Neural cell (in vitro differentiated cells): ENCODE results near the gene NPW. TPM values are rescaled to one million over a fixed set of nuclear protein-coding genes. Genes with fewer than 3 reads are reported as not detected.

Experiments used
- H2AFZ ChIP-seq: fragments of 200-600, 300-800 bp; sonication (generic), shearing (Covaris generic); 2 replicates; pipeline ENCODE4 v1.6.0; 2014; ENCODE audit warnings: low read depth, mild to moderate bottlenecking, antibody characterized with exemption, low read length, moderate library complexity
- H3F3A ChIP-seq: fragments of 200-600 bp; shearing (Covaris generic); 2 replicates; pipeline ENCODE4 v1.6.1; 2016; ENCODE audit warnings: mild to moderate bottlenecking, moderate library complexity, mixed read lengths, antibody characterized with exemption, low read length; ENCODE audit not compliant: insufficient read depth, poor library complexity, severe bottlenecking
- H3K27ac ChIP-seq: fragments of 200-600, 300-800 bp; sonication (generic), shearing (Covaris generic); 2 replicates; pipeline ENCODE4 v1.5.1; 2014; ENCODE audit warnings: mild to moderate bottlenecking, low read length, moderate library complexity
- H3K27me3 ChIP-seq: fragments of 300-800, 200-600 bp; sonication (generic), shearing (Covaris generic); 2 replicates; pipeline ENCODE4 v1.6.0; 2014; ENCODE audit warnings: mild to moderate bottlenecking, low read depth, low read length, moderate library complexity; ENCODE audit not compliant: insufficient read depth
- H3K36me3 ChIP-seq: fragments of 300-800, 200-600 bp; sonication (generic), shearing (Covaris generic); 2 replicates; pipeline ENCODE4 v1.5.1; 2014; ENCODE audit warnings: mild to moderate bottlenecking, antibody characterized with exemption, low read length, moderate library complexity; ENCODE audit not compliant: insufficient read depth
- H3K4me2 ChIP-seq: fragments of 300-800, 200-600 bp; sonication (generic), shearing (Covaris generic); 2 replicates; pipeline ENCODE4 v1.6.0; 2014; ENCODE audit warnings: mild to moderate bottlenecking, low read length
- H3K4me3 ChIP-seq: fragments of 300-800, 200-600 bp; sonication (generic), shearing (Covaris generic); 2 replicates; pipeline ENCODE4 v1.5.1; 2014; ENCODE audit warnings: mild to moderate bottlenecking, low read length, moderate library complexity
- H3K79me2 ChIP-seq: fragments of 200-600 bp; shearing (Covaris generic); replicated peaks from 2 replicates; pipeline ENCODE4 v1.6.0; 2014; ENCODE audit warnings: mild to moderate bottlenecking, low read length, moderate library complexity; ENCODE audit not compliant: insufficient read depth
- H3K9ac ChIP-seq: fragments of 300-800, 200-600 bp; sonication (generic), shearing (Covaris generic); 2 replicates; pipeline ENCODE4 v1.6.1; 2016; ENCODE audit warnings: mild to moderate bottlenecking, low read length, mixed read lengths
- H3K9me2 ChIP-seq: fragments of 200-600 bp; shearing (Covaris generic); 2 replicates; pipeline ENCODE4 v1.6.1; 2016; ENCODE audit warnings: mild to moderate bottlenecking, low read length, mixed read lengths; ENCODE audit not compliant: insufficient read depth
- H3K9me3 ChIP-seq: fragments of 200-600, 300-800 bp; sonication (generic), shearing (Covaris generic); 2 replicates; pipeline ENCODE4 v1.6.1; 2016; ENCODE audit warnings: mild to moderate bottlenecking, mixed run types, low read length, moderate library complexity, mixed read lengths
- H4K20me1 ChIP-seq: fragments of 200-600 bp; shearing (Covaris generic); 2 replicates; pipeline ENCODE4 v1.6.1; 2016; ENCODE audit warnings: mild to moderate bottlenecking, mixed run types; ENCODE audit not compliant: insufficient read depth
- CTCF ChIP-seq: fragments of 450-650 bp; IDR thresholded peaks from 2 replicates; pipeline ENCODE4 v1.5.1; 2014; ENCODE audit warnings: antibody characterized with exemption, mild to moderate bottlenecking, moderate library complexity; ENCODE audit not compliant: poor library complexity, severe bottlenecking
- EP300 ChIP-seq: fragments of 450-650 bp; conservative IDR thresholded peaks from 2 replicates; pipeline ENCODE4 v1.6.1; 2014; ENCODE audit warnings: antibody characterized with exemption, mild to moderate bottlenecking, moderate library complexity; ENCODE audit not compliant: poor library complexity, severe bottlenecking
- EZH2 ChIP-seq: fragments of 200-600, 300-800 bp; shearing (Covaris generic), sonication (generic); IDR thresholded peaks from 2 replicates; pipeline ENCODE4 v1.6.1; 2014; ENCODE audit warnings: antibody characterized with exemption, low read length, borderline replicate concordance, mild to moderate bottlenecking; ENCODE audit not compliant: insufficient read depth, poor library complexity, severe bottlenecking
- MXI1 ChIP-seq: fragments of 450-650 bp; conservative IDR thresholded peaks from 2 replicates; pipeline ENCODE4 v1.6.1; 2014; ENCODE audit warnings: antibody characterized with exemption, mild to moderate bottlenecking; ENCODE audit not compliant: poor library complexity, severe bottlenecking
- POLR2AphosphoS5 ChIP-seq: IDR thresholded peaks from 2 replicates; pipeline ENCODE4 v1.6.1; 2012
- RAD21 ChIP-seq: fragments of 450-650 bp; conservative IDR thresholded peaks from 2 replicates; pipeline ENCODE4 v1.6.1; 2014; ENCODE audit warnings: antibody characterized with exemption, mild to moderate bottlenecking, moderate library complexity
- SMC3 ChIP-seq: fragments of 450-650 bp; conservative IDR thresholded peaks from 2 replicates; pipeline ENCODE4 v1.6.1; 2014; ENCODE audit warnings: antibody characterized with exemption, mild to moderate bottlenecking, moderate library complexity; ENCODE audit not compliant: poor library complexity
- TAF1 ChIP-seq: IDR thresholded peaks from 2 replicates; pipeline ENCODE4 v1.6.1; 2012; ENCODE audit warnings: low read depth
- polyA plus RNA-seq: library from polyadenylated mRNA; depleted of rRNA; stranded (reverse); fragments of >200 nt; gene quantifications from 2 replicates; pipeline ENCODE4 v1.2.3, GENCODE V29; 2014
- TF ChIP-seq, protein P1 (sequence below): IDR thresholded peaks from 2 replicates; pipeline ENCODE4 v1.6.1; 2012; ENCODE audit warnings: borderline replicate concordance

The NPW gene
- polyA plus RNA-seq, 1 donor from 2014 or later, result not detected

GRCh38 chr16:1991948-1992703 lies 27.5 kb upstream of the NPW start:
- no peaks in the 10 kb centered on the region for H3F3A ChIP-seq
- no peaks in the 10 kb centered on the region for H4K20me1 ChIP-seq
- H3K79me2 ChIP-seq, result no peaks in the 10 kb centered on the region
- H3K9ac ChIP-seq, result no peak overlapping the region
- H3K27me3 ChIP-seq, result peaks cover 21% of the 10 kb centered on the region
- H3K9me2 ChIP-seq, result no peaks in the 10 kb centered on the region
- no peak overlapping the region for H3K27ac ChIP-seq
- no peaks in the 10 kb centered on the region for H3K9me3 ChIP-seq
- TF ChIP-seq CTCF (peak; percentile 10), EP300 (no peak), POLR2AphosphoS5 (no peak)
- H2AFZ ChIP-seq, result no peak overlapping the region
- no peak overlapping the region for H3K4me2 ChIP-seq
- peak overlapping the region; percentile 88 for H3K4me3 ChIP-seq
- no peaks in the 10 kb centered on the region for H3K36me3 ChIP-seq

DNA sequence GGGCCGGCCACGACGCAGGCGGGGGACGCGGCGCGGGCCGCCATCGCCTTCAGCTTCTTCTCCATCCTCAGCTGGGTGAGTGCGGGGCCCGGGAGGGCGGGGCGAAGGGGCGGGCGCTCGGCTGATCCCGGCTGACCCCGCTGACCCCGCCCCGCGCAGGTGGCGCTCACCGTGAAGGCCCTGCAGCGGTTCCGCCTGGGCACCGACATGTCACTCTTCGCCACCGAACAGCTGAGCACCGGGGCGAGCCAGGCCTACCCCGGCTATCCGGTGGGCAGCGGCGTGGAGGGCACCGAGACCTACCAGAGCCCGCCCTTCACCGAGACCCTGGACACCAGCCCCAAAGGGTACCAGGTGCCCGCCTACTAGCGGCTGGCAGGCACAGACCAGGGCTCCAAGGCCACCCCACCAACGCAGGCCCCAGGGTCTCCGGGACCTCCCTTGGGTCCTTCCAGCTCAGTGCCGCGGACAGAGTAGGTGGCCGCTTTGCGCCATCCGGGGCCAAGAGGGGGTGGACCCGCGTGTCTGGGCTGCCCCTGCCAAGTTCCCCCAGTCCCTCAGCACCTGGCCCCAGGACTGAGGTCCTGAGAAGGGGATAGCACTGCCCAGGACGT lies 26.8 kb upstream of the NPW start:
- H3K36me3 ChIP-seq, result no peaks in the 10 kb centered on the region
- peak overlapping the region; percentile 31 for H3K4me3 ChIP-seq
- H3F3A ChIP-seq, result no peaks in the 10 kb centered on the region
- no peak overlapping the region for H3K27ac ChIP-seq
- H3K9me3 ChIP-seq, result no peaks in the 10 kb centered on the region
- H3K9me2 ChIP-seq, result no peaks in the 10 kb centered on the region
- H3K4me2 ChIP-seq, result no peak overlapping the region
- H4K20me1 ChIP-seq, result no peaks in the 10 kb centered on the region
- H3K79me2 ChIP-seq, result no peaks in the 10 kb centered on the region
- peaks cover 21% of the 10 kb centered on the region for H3K27me3 ChIP-seq
- no peak overlapping the region for H3K9ac ChIP-seq
- TF ChIP-seq, protein P1, sequence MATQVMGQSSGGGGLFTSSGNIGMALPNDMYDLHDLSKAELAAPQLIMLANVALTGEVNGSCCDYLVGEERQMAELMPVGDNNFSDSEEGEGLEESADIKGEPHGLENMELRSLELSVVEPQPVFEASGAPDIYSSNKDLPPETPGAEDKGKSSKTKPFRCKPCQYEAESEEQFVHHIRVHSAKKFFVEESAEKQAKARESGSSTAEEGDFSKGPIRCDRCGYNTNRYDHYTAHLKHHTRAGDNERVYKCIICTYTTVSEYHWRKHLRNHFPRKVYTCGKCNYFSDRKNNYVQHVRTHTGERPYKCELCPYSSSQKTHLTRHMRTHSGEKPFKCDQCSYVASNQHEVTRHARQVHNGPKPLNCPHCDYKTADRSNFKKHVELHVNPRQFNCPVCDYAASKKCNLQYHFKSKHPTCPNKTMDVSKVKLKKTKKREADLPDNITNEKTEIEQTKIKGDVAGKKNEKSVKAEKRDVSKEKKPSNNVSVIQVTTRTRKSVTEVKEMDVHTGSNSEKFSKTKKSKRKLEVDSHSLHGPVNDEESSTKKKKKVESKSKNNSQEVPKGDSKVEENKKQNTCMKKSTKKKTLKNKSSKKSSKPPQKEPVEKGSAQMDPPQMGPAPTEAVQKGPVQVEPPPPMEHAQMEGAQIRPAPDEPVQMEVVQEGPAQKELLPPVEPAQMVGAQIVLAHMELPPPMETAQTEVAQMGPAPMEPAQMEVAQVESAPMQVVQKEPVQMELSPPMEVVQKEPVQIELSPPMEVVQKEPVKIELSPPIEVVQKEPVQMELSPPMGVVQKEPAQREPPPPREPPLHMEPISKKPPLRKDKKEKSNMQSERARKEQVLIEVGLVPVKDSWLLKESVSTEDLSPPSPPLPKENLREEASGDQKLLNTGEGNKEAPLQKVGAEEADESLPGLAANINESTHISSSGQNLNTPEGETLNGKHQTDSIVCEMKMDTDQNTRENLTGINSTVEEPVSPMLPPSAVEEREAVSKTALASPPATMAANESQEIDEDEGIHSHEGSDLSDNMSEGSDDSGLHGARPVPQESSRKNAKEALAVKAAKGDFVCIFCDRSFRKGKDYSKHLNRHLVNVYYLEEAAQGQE, result no peak
- no peak for TF ChIP-seq SMC3
- TF ChIP-seq EP300, result no peak
- no peak for TF ChIP-seq RAD21
- no peak for TF ChIP-seq POLR2AphosphoS5
- TF ChIP-seq MXI1, result no peak
- no peak for TF ChIP-seq TAF1
- TF ChIP-seq CTCF, result no peak
- TF ChIP-seq EZH2, result no peak
- no peak overlapping the region for H2AFZ ChIP-seq
